HCT116 (cell line): Measurements from ENCODE around the gene ANO10. TPM values are rescaled to one million over a fixed set of nuclear protein-coding genes. Genes with fewer than 3 reads are reported as not detected.

Experiments used
- ATAC-seq: fragments of 200-7000 bp; cut with Tn5 transposase; 2 replicates; pipeline ENCODE4 v1.9.1; 2020; ENCODE audit warnings: mild to moderate bottlenecking, moderate library complexity
- BruUV-seq: library from RNA; stranded (reverse); fragments of 400-500 nt; replicated peaks from 2 replicates; lab custom pipeline; 2021; lab: Mats Ljungman, UMichigan
- CTCF ChIA-PET: fragments of 300-600 bp; sonication (Branson Sonifier 250); formaldehyde crosslinking; loops from one replicate; lab custom pipeline; 2021; ENCODE audit warnings: antibody characterized with exemption; lab: Charles Lee
- POLR2A ChIA-PET: fragments of 300-600, 350-600 bp; sonication (Branson Sonifier 250); formaldehyde crosslinking; loops from one replicate; lab custom pipeline; 2021; ENCODE audit warnings: antibody characterized with exemption; lab: Charles Lee
- RAD21 ChIA-PET, 2 experiments: fragments of 300-600 bp; sonication (Branson Sonifier 250); formaldehyde crosslinking; loops; one replicate each; lab custom pipeline; 2023; ENCODE audit warnings: low total read pairs in 2 of 2; ENCODE audit not compliant: uncharacterized antibody in 2 of 2, unreplicated experiment in 2 of 2, low non-redundant PET in 1 of 2; lab: Charles Lee
- DNase-seq: peaks from one replicate; pipeline ENCODE4 v3.0.0-alpha.2; 2010; ENCODE audit warnings: low read depth, low spot score
- H2AFZ ChIP-seq: fragments of 200-600 bp; shearing (Covaris generic), sonication (generic); 2 replicates; pipeline ENCODE4 v1.6.1; 2017; ENCODE audit warnings: low read depth, mixed run types, mixed read lengths, antibody characterized with exemption, low read length; ENCODE audit not compliant: poor library complexity, severe bottlenecking
- H3K27ac ChIP-seq: 2 replicates; pipeline ENCODE4 v1.5.1; 2012; ENCODE audit warnings: low read depth, low read length
- H3K27me3 ChIP-seq: fragments of 200-600 bp; sonication (generic); 2 replicates; pipeline ENCODE4 v1.6.1; 2016; ENCODE audit warnings: mixed run types, low read length, mixed read lengths; ENCODE audit not compliant: insufficient read depth
- H3K36me3 ChIP-seq, 2 experiments: fragments of 200-500 bp in 1 of 2; fragments of 200-600 bp in 1 of 2; sonication (Bioruptor generic) in 1 of 2; sonication (generic) in 1 of 2; 2 replicates each; pipeline versions ENCODE4 v1.5.1 to v1.6.1; 2014 to 2016; ENCODE audit warnings: low read length in 2 of 2, inconsistent platforms in 1 of 2, mixed read lengths in 1 of 2, mixed run types in 1 of 2; ENCODE audit not compliant: insufficient read depth in 2 of 2, control insufficient read depth in 1 of 2
- H3K4me1 ChIP-seq, 2 experiments: fragments of 200-600 bp in 1 of 2; sonication (generic) in 1 of 2; 2 replicates each; pipeline versions ENCODE4 v1.5.1 to v1.6.1; 2012 to 2017; ENCODE audit warnings: low read length in 2 of 2, inconsistent platforms in 1 of 2, mild to moderate bottlenecking in 1 of 2, mixed read lengths in 1 of 2, mixed run types in 1 of 2, moderate library complexity in 1 of 2; ENCODE audit not compliant: insufficient read depth in 2 of 2, control insufficient read depth in 1 of 2
- H3K4me2 ChIP-seq: fragments of 200-600 bp; sonication (generic); 2 replicates; pipeline ENCODE4 v1.6.1; 2017; ENCODE audit warnings: mixed run types, low read length, mixed read lengths
- H3K4me3 ChIP-seq, 2 experiments: fragments of 200-600 bp in 1 of 2; sonication (generic) in 1 of 2; replicated peaks in 1 of 2; 2 replicates each; pipeline ENCODE4 v1.5.1; 2011 to 2016; ENCODE audit warnings: low read length in 2 of 2, control low read depth in 1 of 2, low read depth in 1 of 2, mild to moderate bottlenecking in 1 of 2, mixed read lengths in 1 of 2, mixed run types in 1 of 2
- H3K79me2 ChIP-seq: fragments of 200-600 bp; sonication (generic); 2 replicates; pipeline ENCODE4 v1.6.1; 2017; ENCODE audit warnings: mild to moderate bottlenecking, mixed run types, low read length, moderate library complexity, mixed read lengths; ENCODE audit not compliant: insufficient read depth
- H3K9ac ChIP-seq: fragments of 200-600 bp; sonication (generic); 2 replicates; pipeline ENCODE4 v1.6.1; 2016; ENCODE audit warnings: low read length, mixed read lengths
- H3K9me2 ChIP-seq: fragments of 200-600 bp; sonication (generic), shearing (Covaris generic); 2 replicates; pipeline ENCODE4 v1.6.1; 2017; ENCODE audit warnings: mixed run types, mild to moderate bottlenecking, moderate library complexity; ENCODE audit not compliant: insufficient read depth
- H3K9me3 ChIP-seq, 2 experiments: fragments of 200-500 bp in 1 of 2; fragments of 200-600 bp in 1 of 2; sonication (Bioruptor generic) in 1 of 2; sonication (generic) in 1 of 2; 2 replicates each; pipeline ENCODE4 v1.6.1; 2014 to 2017; ENCODE audit warnings: low read length in 2 of 2, mixed read lengths in 2 of 2, inconsistent platforms in 1 of 2, low read depth in 1 of 2, mild to moderate bottlenecking in 1 of 2, mixed run types in 1 of 2, moderate library complexity in 1 of 2; ENCODE audit not compliant: control insufficient read depth in 1 of 2, insufficient read depth in 1 of 2
- H4K20me1 ChIP-seq: fragments of 200-600 bp; sonication (generic), shearing (Covaris generic); 2 replicates; pipeline ENCODE4 v1.6.1; 2017; ENCODE audit warnings: mixed run types, mild to moderate bottlenecking, moderate library complexity; ENCODE audit not compliant: insufficient read depth
- ATF3 ChIP-seq: IDR thresholded peaks from 2 replicates; pipeline ENCODE4 v1.6.1; 2012
- CBX3 ChIP-seq: IDR thresholded peaks from 2 replicates; pipeline ENCODE4 v1.6.1; 2012; ENCODE audit warnings: low read depth
- CTCF ChIP-seq, 3 experiments: fragments of 200-600 bp in 1 of 3; sonication (generic) in 1 of 3; IDR thresholded peaks in 2 of 3; conservative IDR thresholded peaks in 1 of 3; 2 replicates each; pipeline ENCODE4 v1.5.1; 2012 to 2017; ENCODE audit warnings: low read depth in 2 of 3, low read length in 2 of 3, antibody characterized with exemption in 1 of 3, borderline replicate concordance in 1 of 3, control low read depth in 1 of 3, mild to moderate bottlenecking in 1 of 3, mixed read lengths in 1 of 3, mixed run types in 1 of 3, moderate library complexity in 1 of 3; ENCODE audit not compliant: insufficient read depth in 1 of 3
- POLR2A ChIP-seq: IDR thresholded peaks from 2 replicates; pipeline ENCODE4 v1.7.0; 2011; ENCODE audit warnings: borderline replicate concordance; ENCODE audit not compliant: insufficient read depth, insufficient read length; ENCODE audit errors: extremely low read depth
- REST ChIP-seq: IDR thresholded peaks from 2 replicates; pipeline ENCODE4 v1.6.1; 2012; ENCODE audit warnings: low read depth
- YY1 ChIP-seq: IDR thresholded peaks from 2 replicates; pipeline ENCODE4 v1.6.1; 2011; ENCODE audit warnings: low read length, low read depth, moderate library complexity, mild to moderate bottlenecking; ENCODE audit not compliant: insufficient replicate concordance; ENCODE audit errors: extremely low read depth
- intact Hi-C: fragments of 100-400 bp; cut with micrococcal nuclease; formaldehyde crosslinking; loops from 2 replicates; pipeline ENCODE4 v1.10.0; 2022
- total RNA-seq: library from RNA; stranded (reverse); gene quantifications from one replicate; pipeline ENCODE4 v1.2.1, GENCODE V29; 2021; ENCODE audit not compliant: unreplicated experiment

The ANO10 gene
- total RNA-seq, 1 experiment from 2014 or later, result 13.3 TPM

GRCh38 chr3:43584043-43584826 is 37.6 kb downstream of the ANO10 start (continued):
- TF ChIP-seq POLR2A (no peak), YY1 (no peak), CBX3 (no peak), ATF3 (no peak)

- POLR2A ChIA-PET, result no interaction called here
- RAD21 ChIA-PET, result no interaction called here
- CTCF ChIA-PET, result no interaction called here
Observed at GRCh38 chr3:43583481-43583880, 38.3 kb downstream of the ANO10 start.

More at GRCh38 chr3:43583481-43583880, 38.3 kb downstream of the ANO10 start:
- Histone ChIP-seq H3K27ac (no peak overlapping the region), H3K9me2 (no peaks in the 10 kb centered on the region), H3K36me3 (no peaks in the 10 kb centered on the region), H3K4me3 (no peak overlapping the region), H2AFZ (no peak overlapping the region), H3K9ac (no peak overlapping the region), H3K9me3 (no peaks in the 10 kb centered on the region), H3K79me2 (no peaks in the 10 kb centered on the region), H4K20me1 (no peaks in the 10 kb centered on the region), H3K4me1 (peaks cover 0 to 16% of the 10 kb centered on the region in 2 experiments; a peak in 1 of 4 replicates), H3K4me2 (no peak overlapping the region), H3K27me3 (no peaks in the 10 kb centered on the region)
- DNase-seq (no peak), ATAC-seq (peak; percentile 65)
- intact Hi-C loops, result no loop called here
- BruUV-seq, result no TSS peak
- TF ChIP-seq REST (no peak), CTCF (IDR thresholded peaks at IDR 0.05 in 2 of 3, conservative IDR thresholded peaks at IDR 0.05 in 1 of 3; ENCODE audit: borderline replicate concordance in 1 of 3, insufficient read depth in 1 of 3, low read depth in 2 of 3, low read length in 2 of 3) (peak in 2 of 3 experiments; percentile 37 to 48; a peak in 4 of 6 replicates)
